Measurements from ENCODE around the gene MPRIP. TPM values are rescaled to one million over a fixed set of nuclear protein-coding genes. Genes with fewer than 3 reads are reported as not detected.

Gene MPRIP
- total and polyA plus RNA-seq, 2 of the 13 experiments (the other 11 are each of a cell fraction or from before 2014, with no cell fraction given), result 50.2 to 52.4 TPM

DNA sequence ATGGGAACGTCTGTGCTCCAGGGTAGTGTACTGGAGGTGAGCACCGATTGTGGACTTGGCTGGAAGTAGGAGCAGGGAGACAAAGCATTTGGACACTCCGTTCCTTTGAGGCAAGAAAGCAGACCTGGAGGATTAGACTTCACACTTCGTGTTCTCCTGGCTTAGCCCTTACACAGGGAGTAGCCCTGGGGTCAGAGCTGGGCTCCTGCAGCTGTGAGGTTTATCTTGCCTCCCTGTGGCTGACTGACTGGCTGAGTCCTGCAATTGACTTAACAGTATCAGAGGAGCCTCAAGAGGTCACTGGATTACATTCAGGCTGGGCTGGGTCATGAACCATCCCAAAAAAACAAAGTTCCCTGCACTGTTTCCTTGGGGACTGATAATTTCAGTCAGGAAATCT lies 37.1 kb downstream of the MPRIP start:
- H3K4me1 ChIP-seq (ENCODE audit: insufficient read depth, low read length), result peaks cover 51% of the 10 kb centered on the region

More for the DNA sequence above, 37.1 kb downstream of the MPRIP start:
- intact Hi-C loops (cut with micrococcal nuclease; ENCODE audit: unreplicated experiment), result loop anchor here (5.0 kb wide), 1 partner anchor 37 kb away; the partner anchor contains the start of gene MPRIP
- ChIA-PET CTCF (ENCODE audit: low intra/inter-chr PET ratio, low total read pairs) (no interaction called here), POLR2A (no interaction called here)
- 82% methylated on average over 4 of the region's 4 CpGs for WGBS (ENCODE audit: low lambda C conversion rate)
- in situ Hi-C loops (cut with HindIII; ENCODE audit: extremely low pct_ligation_motif_present, low pct_unique_long_range_greater_than_20kb), result no loop called here
- no peak overlapping the region for H3K4me3 ChIP-seq (replicated peaks in 1 of 3; ENCODE audit: insufficient read depth in 1 of 3, low read depth in 2 of 3, low read length in 3 of 3)
- peaks cover 6 to 21% of the 10 kb centered on the region in 2 experiments; a peak in 3 of 5 replicates for H3K36me3 ChIP-seq (replicated peaks in 1 of 2; ENCODE audit: control insufficient read depth in 1 of 2, insufficient read depth in 2 of 2, low read length in 2 of 2)
- peak overlapping the region; percentile 75 for H3K27ac ChIP-seq (ENCODE audit: extremely low read length, insufficient read depth, low read length)
- H3K27me3 ChIP-seq (ENCODE audit: control insufficient read depth in 1 of 2, insufficient read depth in 2 of 2, low read length in 2 of 2), result no peaks in the 10 kb centered on the region
- DNase-seq (ENCODE audit: low spot score) (no peak), FAIRE-seq (no peak), ATAC-seq (no peak)
- H3K79me2 ChIP-seq (ENCODE audit: insufficient read depth, low read length), result peaks cover 3% of the 10 kb centered on the region
- BruUV-seq (replicated peaks), result no TSS peak
- TF ChIP-seq MED13 (CRISPR knock-in tag; IDR thresholded peaks at IDR 0.05), result no peak
- TF ChIP-seq CHD4 (IDR thresholded peaks at IDR 0.05; ENCODE audit: borderline replicate concordance, low read length), result no peak
- 0 out of 2 replicates have a peak, but pooled peaks have one; percentile 25 for TF ChIP-seq ZNF567 (CRISPR knock-in tag; IDR thresholded peaks at IDR 0.05; ENCODE audit: borderline replicate concordance)
- TF ChIP-seq, protein P1, sequence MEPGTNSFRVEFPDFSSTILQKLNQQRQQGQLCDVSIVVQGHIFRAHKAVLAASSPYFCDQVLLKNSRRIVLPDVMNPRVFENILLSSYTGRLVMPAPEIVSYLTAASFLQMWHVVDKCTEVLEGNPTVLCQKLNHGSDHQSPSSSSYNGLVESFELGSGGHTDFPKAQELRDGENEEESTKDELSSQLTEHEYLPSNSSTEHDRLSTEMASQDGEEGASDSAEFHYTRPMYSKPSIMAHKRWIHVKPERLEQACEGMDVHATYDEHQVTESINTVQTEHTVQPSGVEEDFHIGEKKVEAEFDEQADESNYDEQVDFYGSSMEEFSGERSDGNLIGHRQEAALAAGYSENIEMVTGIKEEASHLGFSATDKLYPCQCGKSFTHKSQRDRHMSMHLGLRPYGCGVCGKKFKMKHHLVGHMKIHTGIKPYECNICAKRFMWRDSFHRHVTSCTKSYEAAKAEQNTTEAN (CRISPR knock-in tag; conservative IDR thresholded peaks at IDR 0.05), result no peak
- TF ChIP-seq, protein P2, sequence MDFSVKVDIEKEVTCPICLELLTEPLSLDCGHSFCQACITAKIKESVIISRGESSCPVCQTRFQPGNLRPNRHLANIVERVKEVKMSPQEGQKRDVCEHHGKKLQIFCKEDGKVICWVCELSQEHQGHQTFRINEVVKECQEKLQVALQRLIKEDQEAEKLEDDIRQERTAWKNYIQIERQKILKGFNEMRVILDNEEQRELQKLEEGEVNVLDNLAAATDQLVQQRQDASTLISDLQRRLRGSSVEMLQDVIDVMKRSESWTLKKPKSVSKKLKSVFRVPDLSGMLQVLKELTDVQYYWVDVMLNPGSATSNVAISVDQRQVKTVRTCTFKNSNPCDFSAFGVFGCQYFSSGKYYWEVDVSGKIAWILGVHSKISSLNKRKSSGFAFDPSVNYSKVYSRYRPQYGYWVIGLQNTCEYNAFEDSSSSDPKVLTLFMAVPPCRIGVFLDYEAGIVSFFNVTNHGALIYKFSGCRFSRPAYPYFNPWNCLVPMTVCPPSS (IDR thresholded peaks at IDR 0.05), result no peak
- no peak for TF ChIP-seq ZFP36 (IDR thresholded peaks at IDR 0.05; ENCODE audit: borderline replicate concordance, low read depth, low read length, partially characterized antibody)
- no peak for TF ChIP-seq EED (CRISPR knock-in tag; IDR thresholded peaks at IDR 0.05)
- no peak for TF ChIP-seq ZSCAN9 (CRISPR knock-in tag; IDR thresholded peaks at IDR 0.05; ENCODE audit: borderline replicate concordance)
- H3K4me2 ChIP-seq (ENCODE audit: low read depth, low read length), result peak overlapping the region; percentile 48; the same call in 1 of the 2 replicates
- H4K20me1 ChIP-seq (ENCODE audit: insufficient read depth, low read length), result no peaks in the 10 kb centered on the region
- no peaks in the 10 kb centered on the region for H3K9me3 ChIP-seq (ENCODE audit: low read length)
- H2AFZ ChIP-seq (ENCODE audit: low read length), result no peak overlapping the region
- H3K9ac ChIP-seq (ENCODE audit: insufficient read depth, low read depth, low read length), result peak overlapping the region; percentile 26; the same call in 1 of the 2 replicates
